ENCODE measurements around the gene SND1. TPM values are rescaled to one million over a fixed set of nuclear protein-coding genes. Genes with fewer than 3 reads are reported as not detected.
A peak's percentile ranks its signal among the peaks of the same experiment; 100 is the strongest.

Gene SND1
- total and polyA plus RNA-seq, 4 donors, result 59.4 to 214 (median 84.1) TPM

DNA sequence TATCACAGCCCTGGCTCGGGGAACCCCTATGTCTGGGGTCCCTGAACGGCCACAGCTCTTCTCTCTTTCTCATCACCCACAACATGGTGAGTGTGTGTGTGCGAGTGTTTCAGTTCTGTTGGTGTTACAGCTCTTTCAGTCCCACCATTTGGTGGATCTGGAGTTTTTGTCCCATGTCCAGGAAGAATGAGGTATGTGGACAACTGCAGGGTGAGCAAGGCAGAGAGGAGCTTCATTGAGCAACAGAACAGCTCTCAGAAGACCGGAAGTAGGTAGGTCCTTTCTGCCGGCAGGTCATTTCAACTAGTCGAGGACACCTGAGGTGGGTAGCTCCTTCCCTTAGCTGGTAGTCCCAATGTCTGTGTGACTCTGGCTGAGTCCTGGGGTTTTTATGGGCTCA, 43.5 kb upstream of the SND1 start:
- 93% methylated on average over 6 of the region's 6 CpGs for WGBS
- H3K36me3 ChIP-seq (ENCODE audit: control insufficient read depth in 4 of 4, insufficient read depth in 3 of 4, low read depth in 1 of 4, low read length in 3 of 4), result no peaks in the 10 kb centered on the region
- H3K4me1 ChIP-seq (ENCODE audit: control insufficient read depth in 4 of 4, insufficient read depth in 4 of 4, low read length in 3 of 4), result no peaks in the 10 kb centered on the region
- peaks cover 8 to 20% (median 15%) of the 10 kb centered on the region in 4 donors for H3K9me3 ChIP-seq (ENCODE audit: control insufficient read depth in 4 of 4, low read length in 3 of 4)
- no peak overlapping the region for H3K9ac ChIP-seq (ENCODE audit: low read depth in 1 of 2, low read length in 2 of 2)
- peak overlapping the region in 2 of 3 donors; percentile 23 to 35 for H3K4me3 ChIP-seq (ENCODE audit: low read depth in 1 of 3, low read length in 3 of 3)
- H3K27ac ChIP-seq (ENCODE audit: low read depth in 1 of 2, low read length in 2 of 2), result no peak overlapping the region
- no peaks in the 10 kb centered on the region for H3K27me3 ChIP-seq (ENCODE audit: control insufficient read depth in 4 of 4, insufficient read depth in 4 of 4, low read length in 3 of 4)
- DNase-seq (ENCODE audit: low spot score), result no peak
- no peak for TF ChIP-seq YY1 (IDR thresholded peaks at IDR 0.05)
- no peak for TF ChIP-seq GABPA (IDR thresholded peaks at IDR 0.05 in 1 of 2, conservative IDR thresholded peaks at IDR 0.05 in 1 of 2)
- TF ChIP-seq, protein P1, sequence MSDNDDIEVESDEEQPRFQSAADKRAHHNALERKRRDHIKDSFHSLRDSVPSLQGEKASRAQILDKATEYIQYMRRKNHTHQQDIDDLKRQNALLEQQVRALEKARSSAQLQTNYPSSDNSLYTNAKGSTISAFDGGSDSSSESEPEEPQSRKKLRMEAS (IDR thresholded peaks at IDR 0.05), result no peak
- no peak for TF ChIP-seq EGR1 (IDR thresholded peaks at IDR 0.05; ENCODE audit: low read depth in 2 of 2)
- TF ChIP-seq, protein P2, sequence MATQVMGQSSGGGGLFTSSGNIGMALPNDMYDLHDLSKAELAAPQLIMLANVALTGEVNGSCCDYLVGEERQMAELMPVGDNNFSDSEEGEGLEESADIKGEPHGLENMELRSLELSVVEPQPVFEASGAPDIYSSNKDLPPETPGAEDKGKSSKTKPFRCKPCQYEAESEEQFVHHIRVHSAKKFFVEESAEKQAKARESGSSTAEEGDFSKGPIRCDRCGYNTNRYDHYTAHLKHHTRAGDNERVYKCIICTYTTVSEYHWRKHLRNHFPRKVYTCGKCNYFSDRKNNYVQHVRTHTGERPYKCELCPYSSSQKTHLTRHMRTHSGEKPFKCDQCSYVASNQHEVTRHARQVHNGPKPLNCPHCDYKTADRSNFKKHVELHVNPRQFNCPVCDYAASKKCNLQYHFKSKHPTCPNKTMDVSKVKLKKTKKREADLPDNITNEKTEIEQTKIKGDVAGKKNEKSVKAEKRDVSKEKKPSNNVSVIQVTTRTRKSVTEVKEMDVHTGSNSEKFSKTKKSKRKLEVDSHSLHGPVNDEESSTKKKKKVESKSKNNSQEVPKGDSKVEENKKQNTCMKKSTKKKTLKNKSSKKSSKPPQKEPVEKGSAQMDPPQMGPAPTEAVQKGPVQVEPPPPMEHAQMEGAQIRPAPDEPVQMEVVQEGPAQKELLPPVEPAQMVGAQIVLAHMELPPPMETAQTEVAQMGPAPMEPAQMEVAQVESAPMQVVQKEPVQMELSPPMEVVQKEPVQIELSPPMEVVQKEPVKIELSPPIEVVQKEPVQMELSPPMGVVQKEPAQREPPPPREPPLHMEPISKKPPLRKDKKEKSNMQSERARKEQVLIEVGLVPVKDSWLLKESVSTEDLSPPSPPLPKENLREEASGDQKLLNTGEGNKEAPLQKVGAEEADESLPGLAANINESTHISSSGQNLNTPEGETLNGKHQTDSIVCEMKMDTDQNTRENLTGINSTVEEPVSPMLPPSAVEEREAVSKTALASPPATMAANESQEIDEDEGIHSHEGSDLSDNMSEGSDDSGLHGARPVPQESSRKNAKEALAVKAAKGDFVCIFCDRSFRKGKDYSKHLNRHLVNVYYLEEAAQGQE (IDR thresholded peaks at IDR 0.05), result no peak
- TF ChIP-seq, protein P3, sequence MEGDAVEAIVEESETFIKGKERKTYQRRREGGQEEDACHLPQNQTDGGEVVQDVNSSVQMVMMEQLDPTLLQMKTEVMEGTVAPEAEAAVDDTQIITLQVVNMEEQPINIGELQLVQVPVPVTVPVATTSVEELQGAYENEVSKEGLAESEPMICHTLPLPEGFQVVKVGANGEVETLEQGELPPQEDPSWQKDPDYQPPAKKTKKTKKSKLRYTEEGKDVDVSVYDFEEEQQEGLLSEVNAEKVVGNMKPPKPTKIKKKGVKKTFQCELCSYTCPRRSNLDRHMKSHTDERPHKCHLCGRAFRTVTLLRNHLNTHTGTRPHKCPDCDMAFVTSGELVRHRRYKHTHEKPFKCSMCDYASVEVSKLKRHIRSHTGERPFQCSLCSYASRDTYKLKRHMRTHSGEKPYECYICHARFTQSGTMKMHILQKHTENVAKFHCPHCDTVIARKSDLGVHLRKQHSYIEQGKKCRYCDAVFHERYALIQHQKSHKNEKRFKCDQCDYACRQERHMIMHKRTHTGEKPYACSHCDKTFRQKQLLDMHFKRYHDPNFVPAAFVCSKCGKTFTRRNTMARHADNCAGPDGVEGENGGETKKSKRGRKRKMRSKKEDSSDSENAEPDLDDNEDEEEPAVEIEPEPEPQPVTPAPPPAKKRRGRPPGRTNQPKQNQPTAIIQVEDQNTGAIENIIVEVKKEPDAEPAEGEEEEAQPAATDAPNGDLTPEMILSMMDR (IDR thresholded peaks at IDR 0.05; ENCODE audit: low read depth, low read length, missing input control), result no peak
- no peak for TF ChIP-seq RAD21 (IDR thresholded peaks at IDR 0.05)

DNA sequence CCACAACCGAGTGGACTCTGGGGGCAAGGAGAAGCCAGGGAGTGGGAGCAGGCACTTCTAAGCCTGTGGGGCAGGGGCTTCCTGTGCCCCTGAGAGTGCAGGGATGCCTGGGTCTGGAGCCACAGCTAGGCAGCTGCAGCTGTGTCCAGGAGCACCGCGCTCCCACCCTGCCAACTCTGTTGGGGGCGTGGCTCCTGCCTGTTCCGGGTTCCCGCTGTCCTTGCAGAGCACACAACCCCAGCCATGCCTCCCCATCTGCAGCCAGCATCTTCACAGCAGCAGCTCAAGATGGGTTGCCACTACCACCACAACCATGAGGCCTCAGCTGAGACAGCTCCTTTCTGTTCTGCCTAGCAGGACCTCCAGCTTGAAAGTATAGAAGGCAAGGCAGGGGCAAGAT, 42.7 kb upstream of the SND1 start:
- H3K36me3 ChIP-seq (ENCODE audit: control insufficient read depth in 4 of 4, insufficient read depth in 3 of 4, low read depth in 1 of 4, low read length in 3 of 4), result no peaks in the 10 kb centered on the region
- H3K4me1 ChIP-seq (ENCODE audit: control insufficient read depth in 4 of 4, insufficient read depth in 4 of 4, low read length in 3 of 4), result no peaks in the 10 kb centered on the region
- WGBS, result 90% methylated on average over 6 of the region's 6 CpGs
- DNase-seq (ENCODE audit: low spot score), result no peak
- H3K9ac ChIP-seq (ENCODE audit: low read depth in 1 of 2, low read length in 2 of 2), result no peak overlapping the region
- peaks cover 8 to 18% (median 14%) of the 10 kb centered on the region in 4 donors for H3K9me3 ChIP-seq (ENCODE audit: control insufficient read depth in 4 of 4, low read length in 3 of 4)
- no peak overlapping the region for H3K27ac ChIP-seq (ENCODE audit: low read depth in 1 of 2, low read length in 2 of 2)
- TF ChIP-seq EGR1 (IDR thresholded peaks at IDR 0.05; ENCODE audit: low read depth in 2 of 2), result no peak
- TF ChIP-seq SP1 (IDR thresholded peaks at IDR 0.05), result no peak
- TF ChIP-seq, protein P2 (IDR thresholded peaks at IDR 0.05), result no peak
- no peak for TF ChIP-seq JUND (IDR thresholded peaks at IDR 0.05)
- H3K27me3 ChIP-seq (ENCODE audit: control insufficient read depth in 4 of 4, insufficient read depth in 4 of 4, low read length in 3 of 4), result no peaks in the 10 kb centered on the region
- H3K4me3 ChIP-seq (ENCODE audit: low read depth in 1 of 3, low read length in 3 of 3), result peak overlapping the region in 1 of 3 donors; percentile 13

Data from liver (tissue), 9 donors.